Measurements from ENCODE around the gene ANKH.
"Not testable (repeated sequence)": the region's sequence is repeated elsewhere in the genome, so short reads cannot be mapped to it uniquely, and the experiment has no call there.

Gene ANKH

DNA sequence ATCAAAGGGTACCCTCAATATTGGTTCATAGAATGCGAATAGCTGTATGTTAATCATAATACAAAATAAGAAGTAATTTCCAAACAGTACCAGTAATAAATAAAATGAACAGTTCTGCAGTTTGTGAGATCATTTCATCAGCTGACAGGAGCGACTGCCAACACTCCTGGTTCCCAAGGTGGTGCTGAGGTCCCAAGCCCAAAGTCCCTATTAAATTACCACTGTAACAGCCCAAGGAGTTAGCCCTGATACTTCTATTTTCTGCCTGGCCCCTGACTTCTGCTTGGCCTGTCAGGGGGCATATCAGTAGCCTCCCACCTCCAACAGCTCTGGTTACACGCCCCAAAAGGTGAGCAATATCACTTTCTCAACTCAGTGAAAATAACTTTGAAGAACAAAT is 47.1 kb downstream of the ANKH start:
- no peak for DNase-seq

GRCh38 chr5:14821100-14821845 is 50.3 kb downstream of the ANKH start:
- DNase-seq = no peak

GRCh38 chr5:14818931-14819790 is 52.4 kb downstream of the ANKH start:
- DNase-seq = no peak

DNA sequence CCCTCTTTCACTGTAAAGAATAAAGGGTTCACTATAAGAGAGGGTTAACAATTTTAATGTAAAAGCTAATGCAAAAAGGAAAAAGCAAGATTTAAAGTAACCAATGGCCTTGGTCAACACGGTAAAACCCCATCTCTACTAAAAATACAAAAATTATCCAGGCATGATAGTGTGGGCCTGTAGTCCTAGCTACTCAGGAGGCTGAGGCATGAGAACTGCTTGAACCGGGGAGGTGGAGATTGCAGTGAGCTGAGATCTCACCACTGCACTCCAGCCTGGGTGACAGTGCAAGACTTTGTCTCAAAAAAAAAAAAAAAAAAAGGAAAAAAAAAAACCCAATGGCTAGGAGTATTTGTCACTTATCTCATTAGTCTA is 53.8 kb downstream of the ANKH start:
- DNase-seq = not testable (repeated sequence)

DNA sequence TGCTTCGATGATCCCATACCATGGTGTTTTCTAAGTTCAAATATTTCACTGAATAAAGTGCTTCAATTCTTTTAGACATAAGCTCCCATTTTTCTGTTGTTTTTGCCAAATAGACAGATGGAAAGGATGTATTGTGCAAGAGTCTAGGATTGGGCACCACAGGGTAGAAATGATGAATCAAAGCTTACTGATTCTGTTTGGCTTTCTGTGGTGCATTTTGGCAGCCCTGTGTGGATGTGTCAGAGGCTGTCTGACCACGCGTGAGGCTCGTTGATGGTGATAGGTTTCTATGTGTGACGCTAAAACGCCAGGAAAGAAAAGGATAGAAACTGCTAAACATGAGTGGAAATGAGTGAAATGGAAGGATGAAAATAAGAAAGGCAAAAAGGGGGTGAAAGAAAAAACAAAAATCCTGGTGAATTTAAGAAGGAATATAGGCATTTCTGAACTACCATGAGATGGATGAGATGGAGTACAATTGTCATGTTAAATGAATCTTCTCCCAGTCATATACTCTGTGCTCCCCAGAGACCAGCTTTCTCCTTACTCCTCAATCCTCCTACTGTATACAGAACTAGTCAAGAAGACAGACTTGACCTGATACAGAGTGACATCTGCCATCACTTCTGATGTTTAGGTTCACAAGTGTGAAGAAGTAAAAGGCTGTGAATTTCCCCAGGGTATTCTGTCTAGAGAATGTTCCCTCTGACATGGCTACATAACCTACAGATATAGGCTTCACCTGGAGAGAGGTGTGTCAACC is 54.4 kb downstream of the ANKH start:
- DNase-seq = no peak

DNA sequence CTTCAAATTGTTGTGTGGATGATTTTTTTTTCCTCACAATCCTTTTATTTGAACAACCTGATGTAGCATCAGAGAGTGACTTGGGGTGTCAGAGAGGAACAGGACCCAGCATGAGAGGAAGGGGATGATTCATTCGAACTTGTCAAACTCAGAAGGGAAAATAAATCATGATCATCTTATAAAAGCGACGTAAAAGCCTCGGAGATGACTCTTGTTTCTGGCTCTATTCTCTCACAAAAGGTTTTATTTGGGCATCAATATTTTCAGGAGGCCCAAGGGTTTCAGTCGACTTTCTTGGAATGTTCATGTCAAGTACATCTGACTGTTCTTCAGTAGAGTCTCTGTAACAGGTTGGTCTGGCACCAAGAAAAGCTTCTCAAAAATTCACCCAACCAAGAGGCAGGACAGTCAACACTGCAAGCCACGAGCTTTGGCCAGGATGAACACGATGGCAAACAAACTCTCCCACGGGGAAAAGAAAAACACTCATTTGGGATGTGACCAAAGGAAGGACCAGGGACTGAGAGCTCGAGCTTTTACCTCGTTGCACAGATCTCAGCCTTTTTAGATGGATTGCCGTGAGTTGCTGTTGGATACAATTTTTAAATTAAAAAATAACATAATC is 55.1 kb downstream of the ANKH start:
- DNase-seq = no peak

- DNase-seq = no peak
Measured at GRCh38 chr5:14813747-14814146, 57.8 kb downstream of the ANKH start.

GRCh38 chr5:14812166-14812565 is 59.4 kb downstream of the ANKH start:
- DNase-seq = no peak

GRCh38 chr5:14810928-14811572 is 60.5 kb downstream of the ANKH start:
- no peak for DNase-seq

DNA sequence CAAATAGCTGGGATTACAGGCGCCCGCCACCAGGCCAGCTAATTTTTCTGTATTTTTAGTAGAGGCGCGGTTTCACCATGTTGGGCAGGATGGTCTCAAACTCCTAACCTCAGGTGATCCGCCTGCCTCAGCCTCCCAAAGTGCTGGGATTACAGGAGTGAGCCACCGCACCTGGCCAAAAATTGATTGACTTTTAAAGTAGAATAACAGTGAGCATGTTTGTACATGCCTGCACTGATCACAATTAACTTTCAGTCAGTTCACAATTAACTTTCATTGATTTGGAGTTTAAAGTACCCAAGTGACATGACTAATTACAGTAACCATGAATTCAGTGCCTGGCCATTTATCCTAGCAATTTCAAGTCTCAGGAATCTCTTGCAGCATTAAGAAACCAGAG is 61.3 kb downstream of the ANKH start:
- no peak for DNase-seq

- peak; percentile 77 for DNase-seq
Measured at GRCh38 chr5:14809369-14810155, 62.0 kb downstream of the ANKH start.

DNA sequence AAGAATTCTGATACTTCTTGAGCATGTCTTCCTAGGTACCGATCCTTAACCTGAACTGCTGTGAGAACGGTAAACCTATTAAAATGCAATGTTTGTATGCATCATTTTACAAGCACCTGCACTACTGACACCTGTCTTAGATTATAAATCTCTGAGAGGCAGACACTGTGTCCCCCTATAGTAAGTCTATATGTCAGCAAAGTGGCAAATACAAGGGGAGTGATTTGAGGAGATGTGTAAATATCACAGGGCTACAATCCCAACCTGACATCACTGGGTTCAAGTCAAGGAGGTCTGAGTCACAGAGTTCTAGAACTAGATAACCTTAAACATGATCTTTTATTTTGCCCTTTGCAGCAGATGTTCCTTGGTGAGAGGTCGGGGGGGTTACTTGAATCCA is 64.1 kb downstream of the ANKH start:
- no peak for DNase-seq

GRCh38 chr5:14806456-14806855 is 65.1 kb downstream of the ANKH start:
- no peak for DNase-seq

- no peak for DNase-seq
Measured at GRCh38 chr5:14802541-14802940, 69.0 kb downstream of the ANKH start.

- DNase-seq = no peak
Measured at GRCh38 chr5:14801792-14802191, 69.8 kb downstream of the ANKH start.

DNA sequence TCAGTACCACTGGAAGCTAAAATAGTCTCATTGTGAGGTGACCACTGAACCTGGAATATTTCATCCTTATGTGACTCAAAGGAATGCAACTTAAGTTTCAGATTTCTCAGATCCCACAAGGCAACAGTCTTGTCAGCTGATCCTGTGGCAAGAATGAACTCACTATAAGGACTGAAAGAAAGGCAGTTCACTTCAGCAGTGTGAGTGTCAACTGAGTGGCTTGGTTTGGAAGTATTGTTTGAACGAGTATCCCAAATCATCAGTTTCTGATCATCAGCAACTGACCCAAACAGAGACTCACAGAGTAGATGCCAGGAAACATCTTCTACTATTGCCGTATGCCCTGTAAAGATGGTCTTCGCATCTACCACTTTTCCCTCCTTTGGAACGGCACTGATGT is 74.2 kb downstream of the ANKH start:
- DNase-seq = not testable (repeated sequence)

DNA sequence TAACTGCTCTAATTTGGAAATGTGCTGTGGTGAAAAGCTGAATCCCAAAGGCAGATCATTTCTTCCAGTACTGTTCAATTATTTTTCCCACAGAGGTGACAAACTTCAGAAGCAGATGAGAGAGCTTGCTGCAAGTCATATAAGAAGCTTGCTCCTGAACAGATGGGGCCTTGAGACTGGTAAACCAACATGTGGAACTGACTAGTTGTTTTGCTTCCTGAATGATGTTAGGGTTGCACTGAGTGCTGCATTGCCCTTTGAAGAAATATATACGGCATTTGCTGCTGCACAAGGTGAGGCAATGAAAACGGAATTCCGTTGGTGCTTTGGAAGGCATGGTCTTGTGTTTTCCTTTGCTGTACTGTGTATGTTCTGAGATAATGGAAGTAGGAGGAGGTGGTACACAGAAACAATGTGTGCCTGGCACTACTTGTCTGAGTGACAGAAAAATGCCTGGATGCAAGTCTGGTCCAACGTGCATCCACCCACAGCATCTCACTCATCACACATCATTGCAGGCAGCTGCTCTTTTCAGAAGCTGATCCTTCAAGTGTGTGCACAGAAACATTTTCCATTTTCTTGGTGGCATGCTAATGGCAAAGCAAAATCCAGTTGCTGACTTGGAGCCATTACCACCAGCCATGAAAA is 76.9 kb downstream of the ANKH start:
- DNase-seq = no peak

DNA sequence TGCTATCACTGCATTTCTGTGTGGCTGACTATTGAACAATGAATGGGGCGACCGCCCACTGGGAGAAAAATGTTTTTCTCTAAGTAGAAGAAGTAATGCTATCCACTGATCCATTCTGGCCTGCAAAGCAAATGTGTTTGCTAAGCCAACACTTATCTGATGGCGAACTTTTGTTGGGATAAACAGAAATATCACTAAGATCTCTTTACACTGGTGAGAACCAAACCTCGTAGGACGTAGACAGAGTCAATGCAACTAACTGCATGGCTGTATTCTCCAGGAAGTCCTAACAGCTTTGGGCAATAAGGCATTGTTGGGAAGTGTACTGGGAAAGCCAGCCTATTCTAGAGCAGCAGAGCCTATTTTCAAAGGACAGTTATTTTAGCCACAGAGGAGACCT is 77.7 kb downstream of the ANKH start:
- DNase-seq = no peak

DNA sequence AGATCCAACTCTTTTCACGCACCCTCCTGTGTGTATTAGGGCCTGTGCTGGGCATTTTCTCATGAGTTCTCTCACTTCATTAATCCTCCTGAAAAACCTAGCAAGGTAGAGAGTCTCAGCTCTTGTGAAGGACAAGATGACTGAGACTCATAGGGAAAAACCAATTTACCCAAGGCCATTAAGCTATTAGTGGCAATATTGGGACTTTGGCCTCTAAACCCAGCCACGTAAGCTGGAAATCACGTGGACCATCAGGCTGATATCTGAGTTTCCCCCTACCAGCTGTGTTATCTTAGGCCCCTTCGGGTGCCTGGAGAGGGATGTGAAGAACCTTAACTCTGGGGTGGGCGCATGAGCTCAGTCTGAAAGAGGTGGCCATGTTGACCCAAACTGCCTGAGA is 80.7 kb downstream of the ANKH start:
- DNase-seq = no peak

- no peak for DNase-seq
Measured at GRCh38 chr5:14790220-14790619, 81.4 kb downstream of the ANKH start.
